Central memory CD8-positive, alpha-beta T cell (primary cell): ENCODE results near the gene SPATA13.
"Not testable (repeated sequence)": the region's sequence is repeated elsewhere in the genome, so short reads cannot be mapped to it uniquely, and the experiment has no call there.

Experiments used
- ATAC-seq: fragments of 150-1000 bp; cut with Tn5 transposase; replicated peaks from 2 replicates; pipeline ENCODE4 v1.10.0; 2022; ENCODE audit warnings: mild to moderate bottlenecking, moderate FRiP score, moderate number of reproducible peaks; ENCODE audit not compliant: poor library complexity, severe bottlenecking; ENCODE audit errors: extremely low read depth
- DNase-seq, 2 donors: peaks; one replicate each; pipeline ENCODE4 v3.0.0; 2021; ENCODE audit warnings: low spot score in 2 of 2
- H3K27ac Mint-ChIP-seq: one replicate; pipeline ENCODE4 v1.8.0; 2022; ENCODE audit warnings: low read depth, mild to moderate bottlenecking, moderate library complexity, mixed read lengths
- H3K27me3 Mint-ChIP-seq: one replicate; pipeline ENCODE4 v1.8.0; 2022; ENCODE audit warnings: mixed read lengths
- H3K36me3 Mint-ChIP-seq: one replicate; pipeline ENCODE4 v1.8.0; 2022; ENCODE audit warnings: mild to moderate bottlenecking, moderate library complexity, mixed read lengths; ENCODE audit not compliant: insufficient read depth
- H3K4me1 Mint-ChIP-seq: one replicate; pipeline ENCODE4 v1.8.0; 2022; ENCODE audit warnings: mixed read lengths
- H3K4me3 Mint-ChIP-seq: one replicate; pipeline ENCODE4 v1.8.0; 2022; ENCODE audit warnings: mild to moderate bottlenecking, moderate library complexity, mixed read lengths
- H3K9me3 Mint-ChIP-seq: one replicate; pipeline ENCODE4 v1.8.0; 2022; ENCODE audit warnings: mixed read lengths

Gene SPATA13

GRCh38 chr13:24160458-24161009 lies at the start of gene SPATA13:
Gene SPATA13 (plus strand): TSS chr13:24160720. CDS start chr13:24222930, 62,210 bp downstream.
- H3K36me3 Mint-ChIP-seq = no peaks in the 10 kb centered on the region
- ATAC-seq = peak; percentile 84
- peak within 1 kb of the TSS; percentile 74 for H3K4me3 Mint-ChIP-seq
- peaks cover 17% of the 10 kb centered on the region for H3K4me1 Mint-ChIP-seq
- no peaks in the 10 kb centered on the region for H3K9me3 Mint-ChIP-seq
- H3K27me3 Mint-ChIP-seq = no peaks in the 10 kb centered on the region
- peak within 1 kb of the TSS; percentile 45 for H3K27ac Mint-ChIP-seq
- peak; percentile 76 to 84 for DNase-seq

DNA sequence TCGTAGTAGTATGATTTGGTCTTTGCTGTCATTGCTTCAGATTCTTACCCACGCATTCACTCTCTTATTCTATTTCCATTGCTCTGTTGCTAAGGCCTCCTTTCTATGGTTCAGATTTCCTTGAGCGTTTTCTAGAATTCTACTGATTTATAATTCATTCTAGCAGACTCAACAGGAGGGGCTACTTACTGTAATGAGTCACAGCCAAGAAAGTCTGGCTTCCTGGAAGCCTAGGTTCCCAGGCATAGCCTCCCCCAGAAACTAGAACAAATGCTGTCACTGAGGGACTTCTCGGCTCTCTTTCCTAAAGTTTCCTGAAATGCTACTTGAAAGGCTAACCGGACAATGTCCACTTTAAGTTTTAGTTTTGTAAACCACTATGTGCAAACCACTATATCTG lies 47.7 kb upstream of the SPATA13 start:
- H3K9me3 Mint-ChIP-seq = no peaks in the 10 kb centered on the region
- no peak overlapping the region for H3K27ac Mint-ChIP-seq
- no peak for DNase-seq
- H3K4me1 Mint-ChIP-seq = no peaks in the 10 kb centered on the region
- ATAC-seq = no peak
- no peaks in the 10 kb centered on the region for H3K36me3 Mint-ChIP-seq
- peaks cover 14% of the 10 kb centered on the region for H3K27me3 Mint-ChIP-seq
- H3K4me3 Mint-ChIP-seq = no peak overlapping the region

- ATAC-seq (no peak), DNase-seq (no peak)
- Mint-ChIP-seq H3K4me1 (no peaks in the 10 kb centered on the region), H3K27me3 (peaks cover 14% of the 10 kb centered on the region), H3K36me3 (no peaks in the 10 kb centered on the region), H3K27ac (no peak overlapping the region), H3K4me3 (no peak overlapping the region), H3K9me3 (no peaks in the 10 kb centered on the region)
Measured at GRCh38 chr13:24115671-24116070, 44.8 kb upstream of the SPATA13 start.

- Mint-ChIP-seq H3K36me3 (no peaks in the 10 kb centered on the region), H3K4me3 (no peak overlapping the region), H3K9me3 (no peaks in the 10 kb centered on the region), H3K4me1 (no peaks in the 10 kb centered on the region), H3K27ac (no peak overlapping the region), H3K27me3 (peaks cover 14% of the 10 kb centered on the region)
- DNase-seq = no peak
- no peak for ATAC-seq
Measured at GRCh38 chr13:24116131-24116530, 44.4 kb upstream of the SPATA13 start.

GRCh38 chr13:24118576-24118975 lies 41.9 kb upstream of the SPATA13 start:
- Mint-ChIP-seq H3K9me3 (no peaks in the 10 kb centered on the region), H3K4me3 (no peak overlapping the region), H3K36me3 (no peaks in the 10 kb centered on the region), H3K4me1 (peaks cover 5% of the 10 kb centered on the region), H3K27me3 (peaks cover 9% of the 10 kb centered on the region), H3K27ac (no peak overlapping the region)
- ATAC-seq (no peak), DNase-seq (no peak)

GRCh38 chr13:24119626-24120508 lies 40.7 kb upstream of the SPATA13 start:
- Mint-ChIP-seq H3K4me1 (peaks cover 5% of the 10 kb centered on the region), H3K4me3 (no peak overlapping the region), H3K36me3 (no peaks in the 10 kb centered on the region), H3K27ac (no peak overlapping the region), H3K27me3 (peaks cover 9% of the 10 kb centered on the region), H3K9me3 (no peaks in the 10 kb centered on the region)
- no peak for DNase-seq
- ATAC-seq = no peak

GRCh38 chr13:24122045-24122444 lies 38.5 kb upstream of the SPATA13 start:
- H3K9me3 Mint-ChIP-seq, H3K36me3 Mint-ChIP-seq, H3K27ac Mint-ChIP-seq, DNase-seq, H3K4me1 Mint-ChIP-seq, H3K4me3 Mint-ChIP-seq, ATAC-seq: not testable (repeated sequence)
- peaks cover 15% of the 10 kb centered on the region for H3K27me3 Mint-ChIP-seq

DNA sequence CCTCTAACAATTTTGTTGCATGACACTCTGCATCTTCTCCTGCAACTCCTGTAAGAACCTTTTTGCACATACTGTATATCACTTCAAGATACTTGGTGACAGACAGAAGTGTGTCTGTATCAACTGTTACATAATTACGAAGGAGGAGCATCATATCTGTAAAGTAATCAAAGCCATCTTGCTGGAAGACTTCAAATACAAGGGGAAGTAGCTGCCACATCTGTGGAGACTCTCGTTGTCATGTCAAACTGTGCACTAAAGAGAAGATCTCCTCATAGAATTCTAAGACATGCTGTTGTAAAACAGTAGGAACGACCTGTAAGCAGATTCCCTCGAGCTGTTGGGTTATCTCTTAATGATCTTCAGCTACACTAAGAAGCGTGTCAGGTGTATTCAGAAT lies 38.0 kb upstream of the SPATA13 start:
- DNase-seq (no peak), ATAC-seq (no peak)
- peaks cover 1% of the 10 kb centered on the region for H3K36me3 Mint-ChIP-seq
- H3K4me1 Mint-ChIP-seq = peaks cover 11% of the 10 kb centered on the region
- H3K9me3 Mint-ChIP-seq = no peaks in the 10 kb centered on the region
- no peak overlapping the region for H3K27ac Mint-ChIP-seq
- H3K27me3 Mint-ChIP-seq = peaks cover 15% of the 10 kb centered on the region
- no peak overlapping the region for H3K4me3 Mint-ChIP-seq

DNA sequence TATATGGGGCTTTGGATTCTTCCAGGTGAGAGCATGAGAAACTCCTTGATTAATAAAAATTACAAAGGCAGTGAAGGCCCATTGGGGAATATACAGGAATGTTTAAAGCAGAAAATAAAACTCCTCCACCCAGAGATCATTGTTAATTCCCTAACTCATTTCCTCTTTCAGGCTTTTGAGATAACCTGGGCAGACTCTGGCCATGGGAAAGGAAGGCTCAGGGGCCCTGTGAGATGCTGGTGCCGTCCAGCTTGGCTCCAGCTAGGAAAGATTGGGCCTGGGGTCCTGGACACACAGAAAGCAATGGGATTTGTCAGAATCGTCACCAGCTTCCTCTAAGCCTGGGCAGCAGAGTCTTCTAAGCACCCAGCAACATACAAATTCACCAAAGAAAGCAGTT lies 36.8 kb upstream of the SPATA13 start:
- H3K4me1 Mint-ChIP-seq = peaks cover 11% of the 10 kb centered on the region
- H3K4me3 Mint-ChIP-seq = no peak overlapping the region
- no peak overlapping the region for H3K27ac Mint-ChIP-seq
- H3K27me3 Mint-ChIP-seq = peaks cover 15% of the 10 kb centered on the region
- H3K36me3 Mint-ChIP-seq = peaks cover 1% of the 10 kb centered on the region
- ATAC-seq = no peak
- no peak for DNase-seq
- H3K9me3 Mint-ChIP-seq = no peaks in the 10 kb centered on the region

DNA sequence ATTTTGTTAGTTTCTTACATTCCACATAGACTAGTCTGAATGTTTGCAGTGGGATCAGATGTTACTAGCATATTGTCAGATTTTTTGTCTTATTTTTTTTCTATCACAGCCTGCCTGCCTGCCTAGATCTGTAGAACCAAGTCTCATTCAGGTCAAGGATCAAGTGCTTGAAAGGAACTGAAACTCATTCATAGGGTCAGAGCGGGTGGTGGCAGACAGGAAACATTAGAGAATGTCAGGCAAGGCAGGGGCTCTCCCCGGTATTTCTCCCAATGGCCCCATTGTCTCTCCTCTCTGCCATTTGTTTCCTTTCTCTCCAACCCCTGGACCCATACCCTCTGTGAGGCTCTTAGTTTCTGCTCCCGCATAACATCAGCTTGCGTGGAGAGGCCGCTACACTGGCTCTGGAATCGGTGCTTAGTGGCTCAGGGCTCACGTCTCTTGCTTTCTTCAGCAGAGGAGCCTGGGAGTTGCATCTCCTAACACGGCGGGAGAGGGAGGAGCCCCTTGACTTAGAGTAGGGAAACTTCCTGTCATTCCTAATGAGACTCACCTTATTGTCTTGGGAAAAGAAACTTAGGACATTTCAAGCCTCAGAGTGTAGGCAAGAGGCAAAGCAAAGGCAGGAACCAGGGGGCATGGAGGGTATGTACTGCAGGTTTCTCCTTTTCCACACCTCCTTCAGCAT lies 35.6 kb upstream of the SPATA13 start:
- no peak for ATAC-seq
- H3K27me3 Mint-ChIP-seq = peaks cover 15% of the 10 kb centered on the region
- DNase-seq = no peak

GRCh38 chr13:24127116-24127631 lies 33.3 kb upstream of the SPATA13 start:
- peaks cover 12% of the 10 kb centered on the region for H3K27me3 Mint-ChIP-seq
- peaks cover 6% of the 10 kb centered on the region for H3K9me3 Mint-ChIP-seq
- H3K4me3 Mint-ChIP-seq = no peak overlapping the region
- H3K36me3 Mint-ChIP-seq = peaks cover 1% of the 10 kb centered on the region
- DNase-seq (no peak), ATAC-seq (peak; percentile 30)
- peaks cover 22% of the 10 kb centered on the region for H3K4me1 Mint-ChIP-seq
- H3K27ac Mint-ChIP-seq = no peak overlapping the region

More for the DNA sequence above, 35.6 kb upstream of the SPATA13 start:
- no peak overlapping the region for H3K4me3 Mint-ChIP-seq
- H3K36me3 Mint-ChIP-seq = peaks cover 1% of the 10 kb centered on the region
- H3K4me1 Mint-ChIP-seq = peaks cover 11% of the 10 kb centered on the region
- no peaks in the 10 kb centered on the region for H3K9me3 Mint-ChIP-seq
- H3K27ac Mint-ChIP-seq = no peak overlapping the region

- Mint-ChIP-seq H3K27me3 (peaks cover 6% of the 10 kb centered on the region), H3K36me3 (peaks cover 1% of the 10 kb centered on the region), H3K4me3 (no peak overlapping the region), H3K9me3 (peaks cover 6% of the 10 kb centered on the region), H3K27ac (no peak overlapping the region), H3K4me1 (peaks cover 17% of the 10 kb centered on the region)
- DNase-seq = no peak
- no peak for ATAC-seq
Measured at GRCh38 chr13:24128112-24128511, 32.4 kb upstream of the SPATA13 start.
